NCI-H748 treated with DMSO at 0.1 percent for 48 hours (cell line): ENCODE data around the gene ASCC2.

Source experiments
- DNase-seq: peaks from one replicate; lab custom pipeline; 2025; lab: John Stamatoyannopoulos, UW

The ASCC2 gene

GRCh38 chr22:29753808-29754657 is 84.0 kb downstream of the ASCC2 start:
- DNase-seq, result no peak

- no peak for DNase-seq
These were observed 86.4 kb downstream of the ASCC2 start for GRCh38 chr22:29751669-29752068.

GRCh38 chr22:29750559-29751538 is 87.2 kb downstream of the ASCC2 start:
- DNase-seq, result no peak

GRCh38 chr22:29750029-29750428 is 88.0 kb downstream of the ASCC2 start:
- DNase-seq, result no peak

GRCh38 chr22:29748248-29748893 is 89.7 kb downstream of the ASCC2 start:
- DNase-seq, result no peak

- no peak for DNase-seq
These were observed 90.2 kb downstream of the ASCC2 start for GRCh38 chr22:29747832-29748231.

- no peak for DNase-seq
These were observed 93.2 kb downstream of the ASCC2 start for GRCh38 chr22:29744902-29745301.

- no peak for DNase-seq
These were observed 95.7 kb downstream of the ASCC2 start for GRCh38 chr22:29742326-29742725.

GRCh38 chr22:29741926-29742325 is 96.1 kb downstream of the ASCC2 start:
- DNase-seq, result no peak

- no peak for DNase-seq
These were observed 97.9 kb downstream of the ASCC2 start for GRCh38 chr22:29740216-29740615.

- DNase-seq, result no peak
These were observed 98.7 kb downstream of the ASCC2 start for GRCh38 chr22:29739346-29739875.
